ENCODE results near the gene MADCAM1.

DNA sequence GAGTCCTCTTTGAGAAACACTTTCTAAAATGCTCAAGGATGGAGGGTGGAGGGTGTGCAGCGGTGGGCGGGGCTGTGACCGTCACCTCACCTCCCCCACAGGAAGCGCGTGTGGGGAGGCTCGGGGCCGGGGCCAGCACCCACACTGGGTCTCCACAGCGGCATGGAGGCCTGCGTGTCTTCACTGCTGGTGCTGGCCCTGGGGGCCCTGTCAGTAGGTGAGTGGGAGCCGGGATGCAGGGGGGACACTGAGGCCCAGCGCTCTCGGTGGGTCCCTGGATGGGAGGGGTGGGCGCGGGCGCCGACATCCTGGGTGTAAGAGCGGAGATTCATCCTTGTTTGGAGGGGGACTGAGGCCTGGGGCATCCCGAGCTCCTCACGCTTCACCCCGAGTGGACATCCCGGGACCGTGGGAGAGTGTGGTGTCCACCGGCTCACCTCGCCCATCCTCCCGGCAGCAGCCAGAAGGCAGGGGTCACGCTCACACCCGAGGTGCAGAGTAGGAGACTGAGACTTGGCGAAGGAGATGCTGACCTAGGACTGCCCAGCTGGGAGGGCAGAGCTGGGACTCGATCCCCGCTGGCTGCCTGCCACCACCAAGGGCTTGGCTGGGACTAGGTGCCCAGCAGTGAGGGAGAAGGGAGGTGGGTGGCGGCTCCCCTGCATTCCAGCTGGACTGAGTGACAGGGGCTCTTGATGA is 47.8 kb downstream of the MADCAM1 start, which contains the start of gene GZMM:
- TF ChIP-seq, protein P1, sequence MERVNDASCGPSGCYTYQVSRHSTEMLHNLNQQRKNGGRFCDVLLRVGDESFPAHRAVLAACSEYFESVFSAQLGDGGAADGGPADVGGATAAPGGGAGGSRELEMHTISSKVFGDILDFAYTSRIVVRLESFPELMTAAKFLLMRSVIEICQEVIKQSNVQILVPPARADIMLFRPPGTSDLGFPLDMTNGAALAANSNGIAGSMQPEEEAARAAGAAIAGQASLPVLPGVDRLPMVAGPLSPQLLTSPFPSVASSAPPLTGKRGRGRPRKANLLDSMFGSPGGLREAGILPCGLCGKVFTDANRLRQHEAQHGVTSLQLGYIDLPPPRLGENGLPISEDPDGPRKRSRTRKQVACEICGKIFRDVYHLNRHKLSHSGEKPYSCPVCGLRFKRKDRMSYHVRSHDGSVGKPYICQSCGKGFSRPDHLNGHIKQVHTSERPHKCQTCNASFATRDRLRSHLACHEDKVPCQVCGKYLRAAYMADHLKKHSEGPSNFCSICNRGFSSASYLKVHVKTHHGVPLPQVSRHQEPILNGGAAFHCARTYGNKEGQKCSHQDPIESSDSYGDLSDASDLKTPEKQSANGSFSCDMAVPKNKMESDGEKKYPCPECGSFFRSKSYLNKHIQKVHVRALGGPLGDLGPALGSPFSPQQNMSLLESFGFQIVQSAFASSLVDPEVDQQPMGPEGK (CRISPR knock-in tag; IDR thresholded peaks at IDR 0.05; ENCODE audit: borderline replicate concordance), result no peak
- TF ChIP-seq BACH2 (CRISPR knock-in tag; IDR thresholded peaks at IDR 0.05; ENCODE audit: borderline replicate concordance), result no peak
